Breast epithelium (tissue), 4 donors: Measurements from ENCODE around the gene ZMIZ1. TPM values are rescaled to one million over a fixed set of nuclear protein-coding genes. Genes with fewer than 3 reads are reported as not detected.
A peak's percentile ranks its signal among the peaks of the same experiment; 100 is the strongest.

Experiments
- DNase-seq, 2 donors: peaks; one replicate each; pipeline ENCODE4 v3.0.0-alpha.2; 2019; ENCODE audit warnings: low spot score in 2 of 2
- H3K27ac ChIP-seq, 2 donors: fragments of 200-600 bp; sonication (generic) in 1 of 2; one replicate each; pipeline ENCODE4 v1.5.1; 2016 to 2019; ENCODE audit warnings: mild to moderate bottlenecking in 1 of 2
- H3K27me3 ChIP-seq, 2 donors: fragments of 200-600 bp; sonication (generic) in 1 of 2; one replicate each; pipeline versions ENCODE4 v1.5.1 to v1.6.0; 2017 to 2019; ENCODE audit warnings: control low read depth in 1 of 2, mild to moderate bottlenecking in 1 of 2
- H3K36me3 ChIP-seq: fragments of 200-600 bp; one replicate; pipeline ENCODE4 v1.5.1; 2019
- H3K4me1 ChIP-seq, 2 donors: fragments of 200-600 bp; sonication (generic); one replicate each; pipeline ENCODE4 v1.5.1; 2016 to 2019; ENCODE audit warnings: control low read depth in 1 of 2
- H3K4me3 ChIP-seq, 3 donors: fragments of 200-600 bp; sonication (generic); 1 replicate in 2 of 3; 2 replicates in 1 of 3; pipeline ENCODE4 v1.5.1; 2016 to 2019; ENCODE audit warnings: mild to moderate bottlenecking in 3 of 3, moderate library complexity in 2 of 3
- H3K9me3 ChIP-seq, 2 donors: fragments of 200-600 bp; sonication (generic) in 1 of 2; one replicate each; pipeline ENCODE4 v1.5.1; 2016 to 2019; ENCODE audit warnings: control low read depth in 1 of 2
- POLR2A ChIP-seq: fragments of 450-650 bp; IDR thresholded peaks from one replicate; pipeline ENCODE4 v1.6.1; 2016; ENCODE audit warnings: antibody characterized with exemption, mild to moderate bottlenecking, moderate library complexity
- POLR2AphosphoS5 ChIP-seq, 3 donors: sonication (generic); formaldehyde crosslinking; IDR thresholded peaks; one replicate each; pipeline ENCODE4 v1.6.1; 2017; ENCODE audit warnings: antibody characterized with exemption in 3 of 3
- intact Hi-C: fragments of 100-400 bp; cut with DNase I; formaldehyde crosslinking; loops from one replicate; pipeline ENCODE4 v1.15.1; 2023; ENCODE audit warnings: low total_unique reads
- total RNA-seq, 3 donors: library from RNA; depleted of rRNA; stranded (reverse); fragments of >200 nt; gene quantifications; one replicate each; pipeline ENCODE4 v1.1.0, GENCODE V29; 2016
- TF ChIP-seq, protein P1 (sequence below), 3 donors: fragments of 450-650 bp; IDR thresholded peaks; one replicate each; pipeline ENCODE4 v1.5.1; 2016 to 2017; ENCODE audit warnings: antibody characterized with exemption in 3 of 3, mild to moderate bottlenecking in 3 of 3, moderate library complexity in 3 of 3

ZMIZ1 gene
- total RNA-seq, 3 donors from 2014 or later = 34.4 to 63.7 (median 39.8) TPM

DNA sequence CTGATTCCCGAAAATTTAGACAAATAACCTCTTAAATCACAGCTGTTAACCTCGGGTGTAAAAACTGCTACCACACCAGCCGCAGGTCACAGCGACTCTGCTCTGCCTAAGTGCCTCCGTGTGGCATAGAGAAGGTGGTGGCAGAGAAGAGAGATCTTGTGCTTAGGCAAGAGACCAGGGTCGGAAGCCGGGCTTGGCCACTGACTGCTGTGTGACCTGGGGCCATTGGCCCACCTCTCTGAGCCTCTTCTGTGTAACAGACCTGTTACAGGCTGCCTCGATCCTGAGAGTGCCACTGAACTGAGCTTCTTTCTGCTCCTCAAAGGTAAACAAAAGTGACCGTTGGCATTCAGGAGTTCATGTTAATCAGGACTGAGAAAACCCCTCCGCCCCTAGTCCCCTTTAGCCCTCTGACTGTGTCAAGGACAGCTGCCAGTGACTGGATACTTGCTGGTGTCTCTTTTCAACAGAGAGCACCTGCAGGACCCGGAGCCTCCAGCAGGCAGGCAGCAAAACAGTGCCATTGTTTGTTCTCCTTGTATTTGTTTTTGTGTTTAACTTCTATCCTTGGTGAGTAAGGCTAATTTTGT lies 36.5 kb downstream of the ZMIZ1 start:
- Histone ChIP-seq H3K27ac (peak overlapping the region; percentile 90), H3K36me3 (no peaks in the 10 kb centered on the region), H3K4me1 (peaks cover 23 to 51% of the 10 kb centered on the region in 2 donors), H3K27me3 (no peaks in the 10 kb centered on the region), H3K9me3 (no peaks in the 10 kb centered on the region), H3K4me3 (no peak overlapping the region)
- intact Hi-C loops = no loop called here
- DNase-seq = no peak
- TF ChIP-seq POLR2A = no peak
- TF ChIP-seq, protein P1, sequence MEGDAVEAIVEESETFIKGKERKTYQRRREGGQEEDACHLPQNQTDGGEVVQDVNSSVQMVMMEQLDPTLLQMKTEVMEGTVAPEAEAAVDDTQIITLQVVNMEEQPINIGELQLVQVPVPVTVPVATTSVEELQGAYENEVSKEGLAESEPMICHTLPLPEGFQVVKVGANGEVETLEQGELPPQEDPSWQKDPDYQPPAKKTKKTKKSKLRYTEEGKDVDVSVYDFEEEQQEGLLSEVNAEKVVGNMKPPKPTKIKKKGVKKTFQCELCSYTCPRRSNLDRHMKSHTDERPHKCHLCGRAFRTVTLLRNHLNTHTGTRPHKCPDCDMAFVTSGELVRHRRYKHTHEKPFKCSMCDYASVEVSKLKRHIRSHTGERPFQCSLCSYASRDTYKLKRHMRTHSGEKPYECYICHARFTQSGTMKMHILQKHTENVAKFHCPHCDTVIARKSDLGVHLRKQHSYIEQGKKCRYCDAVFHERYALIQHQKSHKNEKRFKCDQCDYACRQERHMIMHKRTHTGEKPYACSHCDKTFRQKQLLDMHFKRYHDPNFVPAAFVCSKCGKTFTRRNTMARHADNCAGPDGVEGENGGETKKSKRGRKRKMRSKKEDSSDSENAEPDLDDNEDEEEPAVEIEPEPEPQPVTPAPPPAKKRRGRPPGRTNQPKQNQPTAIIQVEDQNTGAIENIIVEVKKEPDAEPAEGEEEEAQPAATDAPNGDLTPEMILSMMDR (IDR thresholded peaks at IDR 0.05) = peak in 2 of 3 donors; percentile 21 to 41

DNA sequence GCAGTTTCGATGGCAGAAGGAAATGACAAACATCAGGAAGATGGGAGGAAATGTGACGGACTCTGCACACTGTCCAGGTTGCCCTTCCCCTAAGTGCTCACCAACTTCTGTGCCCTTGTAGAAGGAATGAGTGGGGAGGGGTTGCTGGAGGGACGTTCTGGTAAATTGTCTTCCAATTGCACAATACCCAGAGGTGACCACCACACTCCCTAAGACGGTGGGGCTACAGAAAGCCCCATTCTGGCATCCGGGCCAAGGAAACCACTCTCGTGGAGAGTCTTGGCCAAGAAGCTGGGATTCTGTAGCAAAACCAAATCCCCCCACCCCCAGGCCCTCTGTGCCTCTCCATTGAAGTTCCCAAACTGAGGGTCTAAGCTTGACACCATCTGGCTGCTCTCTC lies 37.1 kb downstream of the ZMIZ1 start:
- Histone ChIP-seq H3K4me1 (peaks cover 23 to 49% of the 10 kb centered on the region in 2 donors), H3K27me3 (no peaks in the 10 kb centered on the region), H3K27ac (peak overlapping the region; percentile 36 to 38), H3K4me3 (no peak overlapping the region), H3K36me3 (no peaks in the 10 kb centered on the region), H3K9me3 (no peaks in the 10 kb centered on the region)
- TF ChIP-seq, protein P1 (IDR thresholded peaks at IDR 0.05) = no peak
- TF ChIP-seq POLR2AphosphoS5 (IDR thresholded peaks at IDR 0.05) (no peak), POLR2A (no peak)
- intact Hi-C loops = no loop called here
- DNase-seq = no peak

DNA sequence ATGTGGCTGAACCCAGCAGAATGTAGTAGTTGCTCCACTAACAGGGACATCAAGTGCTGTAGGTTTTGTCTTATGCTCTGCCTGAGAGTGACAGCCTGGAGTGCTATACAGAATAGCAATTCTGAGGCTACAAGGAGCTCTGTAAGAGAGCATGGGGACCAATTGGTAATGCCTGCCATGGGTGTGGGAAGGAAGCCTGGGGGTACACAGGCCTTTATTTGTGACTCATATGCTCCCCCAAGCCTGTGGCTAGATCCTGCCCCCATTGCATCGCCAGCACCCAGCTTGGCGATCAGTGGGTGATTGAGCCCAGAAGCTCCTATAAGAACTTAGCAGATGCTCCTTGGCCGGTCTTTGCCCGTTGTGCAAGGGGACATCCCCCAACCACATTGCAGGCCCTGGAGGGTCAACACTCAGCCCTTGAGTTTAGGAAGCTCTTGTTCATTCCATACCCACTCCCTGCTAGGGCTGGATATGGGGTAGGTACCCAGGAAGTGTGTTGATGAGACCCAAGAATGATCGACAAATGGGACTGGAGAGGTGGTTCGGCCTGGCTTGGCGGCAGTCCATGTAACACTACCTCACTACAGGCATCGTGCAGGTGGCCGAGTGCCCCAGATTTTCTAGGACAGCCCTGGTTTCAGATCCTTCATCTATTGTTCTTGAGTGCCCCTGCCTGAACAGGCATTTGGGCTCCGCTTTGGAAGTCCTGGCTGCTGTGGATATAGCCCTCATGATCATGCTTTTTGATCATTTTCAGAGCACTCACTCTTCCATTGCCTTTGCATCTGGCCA lies 37.7 kb downstream of the ZMIZ1 start:
- no peak overlapping the region for H3K4me3 ChIP-seq
- no peaks in the 10 kb centered on the region for H3K36me3 ChIP-seq
- H3K4me1 ChIP-seq = peaks cover 19 to 43% of the 10 kb centered on the region in 2 donors
- DNase-seq = no peak
- intact Hi-C loops = no loop called here
- no peaks in the 10 kb centered on the region for H3K9me3 ChIP-seq
- H3K27me3 ChIP-seq = no peaks in the 10 kb centered on the region
- peak overlapping the region; percentile 36 to 38 for H3K27ac ChIP-seq
- TF ChIP-seq POLR2AphosphoS5 (IDR thresholded peaks at IDR 0.05) (no peak), POLR2A (no peak)
- TF ChIP-seq, protein P1 (IDR thresholded peaks at IDR 0.05) = no peak

DNA sequence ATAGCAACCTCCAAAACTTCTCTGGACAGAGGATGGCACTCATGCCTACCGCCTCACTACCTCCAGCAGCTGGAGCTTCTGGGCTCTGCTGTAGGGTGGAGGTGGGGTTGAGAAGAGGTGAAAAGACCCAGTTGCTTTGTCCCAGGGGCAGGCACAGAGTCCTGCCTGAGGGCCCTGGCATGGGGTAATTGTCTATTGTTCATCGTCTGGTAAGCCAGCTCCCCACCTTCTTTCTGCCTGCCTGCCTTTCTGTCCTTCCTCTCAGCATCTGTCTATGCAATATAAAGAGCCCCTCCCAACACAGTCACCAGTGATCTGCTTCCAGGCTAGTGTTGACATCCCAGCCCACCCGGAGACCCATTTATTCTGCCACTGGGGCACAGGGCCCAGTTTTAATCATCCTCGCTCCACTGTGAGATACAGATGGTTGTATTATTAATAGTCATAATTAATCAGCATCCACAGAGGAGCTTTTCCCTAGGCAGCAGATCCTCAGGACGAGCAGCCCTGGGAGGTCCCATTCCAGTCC lies 39.0 kb downstream of the ZMIZ1 start:
- Histone ChIP-seq H3K27ac (peak overlapping the region in 1 of 2 donors; percentile 29), H3K4me3 (no peak overlapping the region), H3K27me3 (no peaks in the 10 kb centered on the region), H3K9me3 (no peaks in the 10 kb centered on the region), H3K36me3 (no peaks in the 10 kb centered on the region), H3K4me1 (peaks cover 10 to 43% of the 10 kb centered on the region in 2 donors)
- intact Hi-C loops = no loop called here
- TF ChIP-seq, protein P1 (IDR thresholded peaks at IDR 0.05) = no peak
- TF ChIP-seq POLR2AphosphoS5 (IDR thresholded peaks at IDR 0.05) = no peak
- no peak for TF ChIP-seq POLR2A
- no peak for DNase-seq

DNA sequence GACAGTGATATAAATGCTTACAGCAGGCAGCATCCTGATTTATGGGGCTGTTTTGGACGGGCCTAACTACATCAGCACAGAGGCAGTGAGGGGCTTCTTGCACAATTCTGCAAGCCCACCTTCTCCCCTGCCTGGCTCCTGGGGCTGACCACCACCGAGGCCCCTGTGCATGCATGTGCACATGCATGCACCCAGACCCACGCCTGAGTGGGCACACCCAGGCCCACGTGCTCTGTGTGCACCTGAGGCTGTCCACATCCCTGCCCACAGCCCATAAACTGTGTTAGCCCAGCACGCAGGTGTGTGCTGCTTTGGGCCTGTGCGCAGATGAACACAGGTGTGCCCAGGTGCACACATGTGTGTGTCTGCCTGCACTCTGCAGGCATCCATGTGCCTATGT lies 40.0 kb downstream of the ZMIZ1 start:
- H3K27ac ChIP-seq = no peak overlapping the region

More for the DNA sequence above, 40.0 kb downstream of the ZMIZ1 start:
- DNase-seq = no peak
- H3K36me3 ChIP-seq = no peaks in the 10 kb centered on the region
- TF ChIP-seq POLR2A = no peak
- TF ChIP-seq, protein P1 (IDR thresholded peaks at IDR 0.05) = no peak
- TF ChIP-seq POLR2AphosphoS5 (IDR thresholded peaks at IDR 0.05) = no peak
- no peaks in the 10 kb centered on the region for H3K27me3 ChIP-seq
- H3K4me1 ChIP-seq = peaks cover 17 to 47% of the 10 kb centered on the region in 2 donors
- no peak overlapping the region for H3K4me3 ChIP-seq
- no peaks in the 10 kb centered on the region for H3K9me3 ChIP-seq
- intact Hi-C loops = no loop called here
